ENCODE results near the gene CFAP97. TPM values are rescaled to one million over a fixed set of nuclear protein-coding genes. Genes with fewer than 3 reads are reported as not detected.

Gene CFAP97
- polyA plus RNA-seq, 1 experiment: 51.1 TPM

DNA sequence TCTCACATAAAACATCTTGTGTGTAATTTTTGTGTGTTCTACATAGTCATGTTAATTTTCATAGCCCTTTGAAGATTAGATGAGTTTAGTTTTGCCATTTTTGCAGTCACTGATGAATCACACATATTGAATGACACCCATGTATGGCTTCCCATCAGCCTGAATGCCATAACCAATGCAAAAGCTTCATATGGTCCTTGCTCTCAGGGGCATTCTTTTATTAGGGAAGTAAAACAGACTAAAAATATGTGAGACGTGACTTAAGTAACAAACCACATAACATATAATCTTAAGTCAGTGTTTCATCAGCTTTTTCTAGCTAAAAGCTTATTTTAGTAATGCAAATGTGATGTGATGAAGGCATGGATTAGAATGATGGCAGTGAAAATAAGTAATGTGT, 52.5 kb downstream of the CFAP97 start:
- no peak for DNase-seq (ENCODE audit: low read depth, low spot score)
- Histone ChIP-seq H3K4me3 (ENCODE audit: low read depth, low read length) (no peak overlapping the region), H3K27me3 (ENCODE audit: control insufficient read depth, insufficient read depth, low read length) (no peaks in the 10 kb centered on the region), H3K27ac (ENCODE audit: low read depth, low read length) (no peak overlapping the region), H3K9me3 (ENCODE audit: control insufficient read depth, insufficient read depth, low read length) (no peaks in the 10 kb centered on the region)
- TF ChIP-seq, protein P1, sequence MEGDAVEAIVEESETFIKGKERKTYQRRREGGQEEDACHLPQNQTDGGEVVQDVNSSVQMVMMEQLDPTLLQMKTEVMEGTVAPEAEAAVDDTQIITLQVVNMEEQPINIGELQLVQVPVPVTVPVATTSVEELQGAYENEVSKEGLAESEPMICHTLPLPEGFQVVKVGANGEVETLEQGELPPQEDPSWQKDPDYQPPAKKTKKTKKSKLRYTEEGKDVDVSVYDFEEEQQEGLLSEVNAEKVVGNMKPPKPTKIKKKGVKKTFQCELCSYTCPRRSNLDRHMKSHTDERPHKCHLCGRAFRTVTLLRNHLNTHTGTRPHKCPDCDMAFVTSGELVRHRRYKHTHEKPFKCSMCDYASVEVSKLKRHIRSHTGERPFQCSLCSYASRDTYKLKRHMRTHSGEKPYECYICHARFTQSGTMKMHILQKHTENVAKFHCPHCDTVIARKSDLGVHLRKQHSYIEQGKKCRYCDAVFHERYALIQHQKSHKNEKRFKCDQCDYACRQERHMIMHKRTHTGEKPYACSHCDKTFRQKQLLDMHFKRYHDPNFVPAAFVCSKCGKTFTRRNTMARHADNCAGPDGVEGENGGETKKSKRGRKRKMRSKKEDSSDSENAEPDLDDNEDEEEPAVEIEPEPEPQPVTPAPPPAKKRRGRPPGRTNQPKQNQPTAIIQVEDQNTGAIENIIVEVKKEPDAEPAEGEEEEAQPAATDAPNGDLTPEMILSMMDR (IDR thresholded peaks at IDR 0.05; ENCODE audit: low read depth, low read length): no peak
- CTCF ChIA-PET: interaction anchor here (1.1 kb wide), 1 partner anchor 446 kb away, joined by 3 read pairs; no protein-coding TSS in a partner anchor
- POLR2A ChIA-PET: no interaction called here

DNA sequence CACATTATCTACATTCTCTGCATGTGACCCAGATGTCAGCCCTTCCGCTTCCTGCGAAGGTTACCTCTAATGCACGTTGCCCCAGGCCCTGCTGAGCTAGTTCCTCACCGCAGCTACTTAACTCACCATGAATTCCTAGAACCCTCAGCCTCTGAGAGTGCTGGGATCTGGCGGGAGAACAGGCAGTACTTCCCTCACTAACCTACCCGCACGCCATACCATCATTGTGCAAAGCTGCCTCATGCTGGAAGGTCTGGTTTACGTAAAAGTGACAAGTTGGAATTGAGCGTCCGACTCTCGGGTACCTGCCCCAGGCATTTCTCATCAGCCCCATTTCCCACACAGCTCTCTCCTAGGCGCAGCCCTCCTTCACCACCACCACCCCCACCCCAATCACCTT, 54.4 kb downstream of the CFAP97 start:
- Histone ChIP-seq H3K9me3 (ENCODE audit: control insufficient read depth, insufficient read depth, low read length) (no peaks in the 10 kb centered on the region), H3K4me3 (ENCODE audit: low read depth, low read length) (no peak overlapping the region), H3K27me3 (ENCODE audit: control insufficient read depth, insufficient read depth, low read length) (no peaks in the 10 kb centered on the region), H3K27ac (ENCODE audit: low read depth, low read length) (no peak overlapping the region)
- TF ChIP-seq, protein P1 (IDR thresholded peaks at IDR 0.05; ENCODE audit: low read depth, low read length): no peak
- CTCF ChIA-PET: no interaction called here
- no peak for DNase-seq (ENCODE audit: low read depth, low spot score)
- POLR2A ChIA-PET: no interaction called here

DNA sequence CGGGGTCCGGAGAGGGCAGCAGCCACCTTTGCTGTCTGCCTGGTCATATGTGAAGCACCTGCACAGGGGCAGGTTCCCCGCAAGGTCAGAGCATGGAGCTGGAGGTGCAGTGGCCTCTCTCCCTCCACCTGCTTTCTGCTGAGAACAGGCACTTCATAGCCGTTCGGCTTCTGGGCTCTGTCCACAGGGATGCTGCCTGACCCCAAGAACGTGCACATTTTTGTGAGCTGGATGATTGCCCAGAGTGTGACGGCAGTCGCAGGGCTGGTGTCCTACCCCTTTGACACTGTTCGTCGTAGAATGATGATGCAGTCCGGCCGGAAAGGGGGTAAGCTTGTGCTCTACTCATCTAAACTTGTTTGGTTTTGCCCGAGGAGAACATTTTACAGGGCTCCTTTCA, 58.2 kb downstream of the CFAP97 start:
- ChIA-PET POLR2A (no interaction called here), CTCF (interaction anchor here (1.5 to 4.7 kb wide), 2 partner anchors 11 to 38 kb away, joined by 6 to 12 read pairs; no protein-coding TSS in a partner anchor)
- no peak for DNase-seq (ENCODE audit: low read depth, low spot score)
- Histone ChIP-seq H3K9me3 (ENCODE audit: control insufficient read depth, insufficient read depth, low read length) (no peaks in the 10 kb centered on the region; the same call in 1 of the 2 replicates), H3K4me3 (ENCODE audit: low read depth, low read length) (no peak overlapping the region), H3K27me3 (ENCODE audit: control insufficient read depth, insufficient read depth, low read length) (no peaks in the 10 kb centered on the region), H3K27ac (ENCODE audit: low read depth, low read length) (no peak overlapping the region)
- TF ChIP-seq, protein P1 (IDR thresholded peaks at IDR 0.05; ENCODE audit: low read depth, low read length): no peak

DNA sequence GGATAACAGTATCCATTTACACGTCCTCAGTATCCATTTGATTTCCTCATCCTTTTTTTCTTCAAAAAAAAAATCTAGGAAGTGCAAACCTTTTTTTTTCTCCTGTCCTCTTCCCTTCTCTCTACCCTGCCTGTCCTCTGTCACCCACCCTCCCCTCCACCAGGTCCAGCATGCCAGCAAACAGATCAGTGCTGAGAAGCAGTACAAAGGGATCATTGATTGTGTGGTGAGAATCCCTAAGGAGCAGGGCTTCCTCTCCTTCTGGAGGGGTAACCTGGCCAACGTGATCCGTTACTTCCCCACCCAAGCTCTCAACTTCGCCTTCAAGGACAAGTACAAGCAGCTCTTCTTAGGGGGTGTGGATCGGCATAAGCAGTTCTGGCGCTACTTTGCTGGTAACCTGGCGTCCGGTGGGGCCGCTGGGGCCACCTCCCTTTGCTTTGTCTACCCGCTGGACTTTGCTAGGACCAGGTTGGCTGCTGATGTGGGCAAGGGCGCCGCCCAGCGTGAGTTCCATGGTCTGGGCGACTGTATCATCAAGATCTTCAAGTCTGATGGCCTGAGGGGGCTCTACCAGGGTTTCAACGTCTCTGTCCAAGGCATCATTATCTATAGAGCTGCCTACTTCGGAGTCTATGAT, 59.1 kb downstream of the CFAP97 start:
- POLR2A ChIA-PET: no interaction called here
- TF ChIP-seq, protein P1 (IDR thresholded peaks at IDR 0.05; ENCODE audit: low read depth, low read length): no peak
- no peak overlapping the region for H3K4me3 ChIP-seq (ENCODE audit: low read depth, low read length)
- peaks cover under 1% of the 10 kb centered on the region for H3K27me3 ChIP-seq (ENCODE audit: control insufficient read depth, insufficient read depth, low read length)
- CTCF ChIA-PET: interaction anchor here (1.0 to 4.7 kb wide), 2 partner anchors 10 to 39 kb away, joined by 3 to 12 read pairs; no protein-coding TSS in a partner anchor
- no peak for DNase-seq (ENCODE audit: low read depth, low spot score)
- H3K9me3 ChIP-seq (ENCODE audit: control insufficient read depth, insufficient read depth, low read length): no peaks in the 10 kb centered on the region; the same call in 1 of the 2 replicates
- no peak overlapping the region for H3K27ac ChIP-seq (ENCODE audit: low read depth, low read length)

DNA sequence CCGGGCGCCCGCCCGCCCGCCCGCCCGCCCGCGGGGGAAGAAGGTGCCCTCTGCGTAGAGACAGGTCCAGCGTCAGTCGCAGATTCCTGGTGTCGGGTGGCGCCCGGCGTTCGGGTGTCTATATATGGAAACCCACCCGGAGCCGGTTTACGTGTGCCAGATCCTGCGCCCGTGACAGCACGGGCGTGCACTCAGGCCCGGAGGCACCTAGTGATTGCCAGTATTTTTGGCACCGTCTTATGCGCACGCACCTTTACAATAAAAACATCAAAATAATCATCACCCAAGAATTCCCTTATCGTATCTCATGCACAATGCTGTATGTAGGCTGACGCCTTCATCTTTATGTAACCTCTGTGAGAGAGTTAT, 60.2 kb downstream of the CFAP97 start:
- H3K27ac ChIP-seq (ENCODE audit: low read depth, low read length): no peak overlapping the region
- TF ChIP-seq, protein P1 (IDR thresholded peaks at IDR 0.05; ENCODE audit: low read depth, low read length): no peak
- ChIA-PET POLR2A (interaction anchor here (1.1 kb wide), 2 partner anchors 9 to 40 kb away, joined by 3 to 6 read pairs; no protein-coding TSS in a partner anchor), CTCF (interaction anchor here (0.6 to 4.7 kb wide), 7 partner anchors 9 to 138 kb away, joined by 3 to 16 read pairs (median 5); no protein-coding TSS in a partner anchor)
- no peak for DNase-seq (ENCODE audit: low read depth, low spot score)
- H3K27me3 ChIP-seq (ENCODE audit: control insufficient read depth, insufficient read depth, low read length): peaks cover 6% of the 10 kb centered on the region
- peak overlapping the region; percentile 87 for H3K4me3 ChIP-seq (ENCODE audit: low read depth, low read length)
- no peaks in the 10 kb centered on the region; the same call in 1 of the 2 replicates for H3K9me3 ChIP-seq (ENCODE audit: control insufficient read depth, insufficient read depth, low read length)

All from AG04450 (cell line).